ENCODE measurements around the gene MLIP.

DNA sequence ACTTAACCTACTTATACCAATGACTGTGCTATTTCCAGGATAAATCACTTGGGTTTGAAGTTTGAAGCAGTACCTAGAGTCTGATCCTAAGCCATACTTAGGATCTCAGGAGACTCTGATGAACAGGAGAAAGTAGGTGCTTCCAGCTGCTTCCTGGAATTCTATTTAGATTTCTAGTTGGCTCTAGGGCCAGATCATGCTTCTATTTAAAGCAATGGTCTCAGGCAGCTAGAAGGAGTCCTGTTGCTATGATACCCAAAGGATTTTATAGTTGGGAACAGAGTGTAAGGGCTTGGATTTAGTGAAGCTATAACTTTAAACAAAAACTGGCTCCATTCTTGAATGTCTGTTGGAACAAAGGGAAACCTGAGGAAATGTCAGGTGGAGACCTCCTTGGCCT, 144.6 kb downstream of the MLIP start:
- TF ChIP-seq JUND (IDR thresholded peaks at IDR 0.05) (no peak), TAF1 (conservative IDR thresholded peaks at IDR 0.05) (no peak), ATF3 (IDR thresholded peaks at IDR 0.05) (no peak)
- TF ChIP-seq, protein P1, sequence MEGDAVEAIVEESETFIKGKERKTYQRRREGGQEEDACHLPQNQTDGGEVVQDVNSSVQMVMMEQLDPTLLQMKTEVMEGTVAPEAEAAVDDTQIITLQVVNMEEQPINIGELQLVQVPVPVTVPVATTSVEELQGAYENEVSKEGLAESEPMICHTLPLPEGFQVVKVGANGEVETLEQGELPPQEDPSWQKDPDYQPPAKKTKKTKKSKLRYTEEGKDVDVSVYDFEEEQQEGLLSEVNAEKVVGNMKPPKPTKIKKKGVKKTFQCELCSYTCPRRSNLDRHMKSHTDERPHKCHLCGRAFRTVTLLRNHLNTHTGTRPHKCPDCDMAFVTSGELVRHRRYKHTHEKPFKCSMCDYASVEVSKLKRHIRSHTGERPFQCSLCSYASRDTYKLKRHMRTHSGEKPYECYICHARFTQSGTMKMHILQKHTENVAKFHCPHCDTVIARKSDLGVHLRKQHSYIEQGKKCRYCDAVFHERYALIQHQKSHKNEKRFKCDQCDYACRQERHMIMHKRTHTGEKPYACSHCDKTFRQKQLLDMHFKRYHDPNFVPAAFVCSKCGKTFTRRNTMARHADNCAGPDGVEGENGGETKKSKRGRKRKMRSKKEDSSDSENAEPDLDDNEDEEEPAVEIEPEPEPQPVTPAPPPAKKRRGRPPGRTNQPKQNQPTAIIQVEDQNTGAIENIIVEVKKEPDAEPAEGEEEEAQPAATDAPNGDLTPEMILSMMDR (IDR thresholded peaks at IDR 0.05; ENCODE audit: low read depth, low read length, missing input control), result no peak
- TF ChIP-seq, protein P2, sequence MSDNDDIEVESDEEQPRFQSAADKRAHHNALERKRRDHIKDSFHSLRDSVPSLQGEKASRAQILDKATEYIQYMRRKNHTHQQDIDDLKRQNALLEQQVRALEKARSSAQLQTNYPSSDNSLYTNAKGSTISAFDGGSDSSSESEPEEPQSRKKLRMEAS (IDR thresholded peaks at IDR 0.05), result no peak
- TF ChIP-seq, protein P3, sequence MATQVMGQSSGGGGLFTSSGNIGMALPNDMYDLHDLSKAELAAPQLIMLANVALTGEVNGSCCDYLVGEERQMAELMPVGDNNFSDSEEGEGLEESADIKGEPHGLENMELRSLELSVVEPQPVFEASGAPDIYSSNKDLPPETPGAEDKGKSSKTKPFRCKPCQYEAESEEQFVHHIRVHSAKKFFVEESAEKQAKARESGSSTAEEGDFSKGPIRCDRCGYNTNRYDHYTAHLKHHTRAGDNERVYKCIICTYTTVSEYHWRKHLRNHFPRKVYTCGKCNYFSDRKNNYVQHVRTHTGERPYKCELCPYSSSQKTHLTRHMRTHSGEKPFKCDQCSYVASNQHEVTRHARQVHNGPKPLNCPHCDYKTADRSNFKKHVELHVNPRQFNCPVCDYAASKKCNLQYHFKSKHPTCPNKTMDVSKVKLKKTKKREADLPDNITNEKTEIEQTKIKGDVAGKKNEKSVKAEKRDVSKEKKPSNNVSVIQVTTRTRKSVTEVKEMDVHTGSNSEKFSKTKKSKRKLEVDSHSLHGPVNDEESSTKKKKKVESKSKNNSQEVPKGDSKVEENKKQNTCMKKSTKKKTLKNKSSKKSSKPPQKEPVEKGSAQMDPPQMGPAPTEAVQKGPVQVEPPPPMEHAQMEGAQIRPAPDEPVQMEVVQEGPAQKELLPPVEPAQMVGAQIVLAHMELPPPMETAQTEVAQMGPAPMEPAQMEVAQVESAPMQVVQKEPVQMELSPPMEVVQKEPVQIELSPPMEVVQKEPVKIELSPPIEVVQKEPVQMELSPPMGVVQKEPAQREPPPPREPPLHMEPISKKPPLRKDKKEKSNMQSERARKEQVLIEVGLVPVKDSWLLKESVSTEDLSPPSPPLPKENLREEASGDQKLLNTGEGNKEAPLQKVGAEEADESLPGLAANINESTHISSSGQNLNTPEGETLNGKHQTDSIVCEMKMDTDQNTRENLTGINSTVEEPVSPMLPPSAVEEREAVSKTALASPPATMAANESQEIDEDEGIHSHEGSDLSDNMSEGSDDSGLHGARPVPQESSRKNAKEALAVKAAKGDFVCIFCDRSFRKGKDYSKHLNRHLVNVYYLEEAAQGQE (IDR thresholded peaks at IDR 0.05), result no peak
